IMR-90 (cell line): Measurements from ENCODE around the gene MEGF6. TPM values are rescaled to one million over a fixed set of nuclear protein-coding genes. Genes with fewer than 3 reads are reported as not detected.

ENCODE experiments used
- ELK1 ChIP-seq: fragments of 150-350 bp; IDR thresholded peaks from 2 replicates; pipeline ENCODE4 v1.6.1; 2016; ENCODE audit warnings: low read depth, mild to moderate bottlenecking, low read length, moderate library complexity, borderline replicate concordance
- MAFK ChIP-seq: IDR thresholded peaks from 2 replicates; pipeline ENCODE4 v1.6.1; 2012; ENCODE audit warnings: low read depth, low read length, improper control_type of control experiment
- polyA plus RNA-seq, 3 experiments: library from polyadenylated mRNA; depleted of rRNA; stranded (reverse); fragments of >200 nt; gene quantifications; 2 replicates each; pipeline ENCODE4 v1.2.3, GENCODE V29; 2012; ENCODE audit warnings: low replicate concordance in 1 of 3
- total RNA-seq: library from RNA; depleted of rRNA; stranded (reverse); fragments of >200 nt; gene quantifications from 2 replicates; pipeline ENCODE4 v1.2.3, GENCODE V29; 2012

Gene MEGF6
- total and polyA plus RNA-seq, 2 of the 4 experiments (the other 2 are of a cell fraction): 0.72 to 4.1 TPM

- TF ChIP-seq ELK1 (no peak), MAFK (no peak)
These were observed 157.2 kb downstream of the MEGF6 start, which contains the start of gene ARHGEF16 (continued) for GRCh38 chr1:3453891-3454810.
